Limb (tissue), 2 donors: ENCODE measurements around the gene PTPRQ.
A peak's percentile ranks its signal among the peaks of the same experiment; 100 is the strongest.

Source experiments
- DNase-seq, 2 donors: peaks; one replicate each; pipeline ENCODE4 v3.0.0-alpha.2; 2016; ENCODE audit errors: extremely low spot score in 2 of 2

Gene PTPRQ

GRCh38 chr12:80700327-80700726 lies 256.3 kb downstream of the PTPRQ start:
- no peak for DNase-seq

GRCh38 chr12:80701388-80701787 lies 257.4 kb downstream of the PTPRQ start:
- DNase-seq, result no peak

- no peak for DNase-seq
These were observed 259.1 kb downstream of the PTPRQ start for GRCh38 chr12:80702889-80703805.

GRCh38 chr12:80704420-80704819 lies 260.4 kb downstream of the PTPRQ start:
- DNase-seq, result no peak

GRCh38 chr12:80707126-80707829 lies 263.2 kb downstream of the PTPRQ start, which contains the start of gene MYF6:
MYF6 (plus strand) TSS chr12:80707634; CDS start chr12:80707720, 86 bp downstream.
- DNase-seq, result no peak

- no peak for DNase-seq
These were observed 263.8 kb downstream of the PTPRQ start for GRCh38 chr12:80707830-80708258.

GRCh38 chr12:80708259-80708974 lies 264.4 kb downstream of the PTPRQ start:
- DNase-seq, result peak in 1 of 2 donors; percentile 66

- DNase-seq, result no peak
These were observed 264.9 kb downstream of the PTPRQ start for GRCh38 chr12:80708975-80709328.

- DNase-seq, result peak in 1 of 2 donors; percentile 57
These were observed 266.0 kb downstream of the PTPRQ start for GRCh38 chr12:80709811-80710726.

GRCh38 chr12:80710727-80711449 lies 266.9 kb downstream of the PTPRQ start:
- DNase-seq, result no peak

- DNase-seq, result no peak
These were observed 267.8 kb downstream of the PTPRQ start for GRCh38 chr12:80711866-80712265.

- DNase-seq, result no peak
These were observed 268.8 kb downstream of the PTPRQ start for GRCh38 chr12:80712866-80713265.

GRCh38 chr12:80713419-80713818 lies 269.4 kb downstream of the PTPRQ start:
- DNase-seq, result no peak

- no peak for DNase-seq
These were observed 270.0 kb downstream of the PTPRQ start for GRCh38 chr12:80714055-80714454.

- DNase-seq, result no peak
These were observed 270.8 kb downstream of the PTPRQ start for GRCh38 chr12:80714846-80715245.

GRCh38 chr12:80715713-80716249 lies 271.7 kb downstream of the PTPRQ start:
- DNase-seq, result no peak

GRCh38 chr12:80716696-80717469 lies 272.8 kb downstream of the PTPRQ start, which contains the start of gene MYF5:
MYF5 (plus strand) TSS chr12:80716912; CDS start chr12:80717064, 152 bp downstream.
- no peak for DNase-seq

- DNase-seq, result no peak
These were observed 273.8 kb downstream of the PTPRQ start for GRCh38 chr12:80717856-80718255.

- no peak for DNase-seq
These were observed 276.5 kb downstream of the PTPRQ start for GRCh38 chr12:80720516-80720915.
